MM.1S (cell line): ENCODE results near the gene SARS1.

Experiments
- DNase-seq: peaks from one replicate; pipeline ENCODE4 v3.0.0-alpha.2; 2015
- H2AFZ ChIP-seq: fragments of 300-600 bp; sonication (generic); 2 replicates; pipeline ENCODE4 v1.6.0; 2016; ENCODE audit warnings: antibody characterized with exemption, low read length
- H3F3A ChIP-seq: fragments of 300-600 bp; sonication (generic); 2 replicates; pipeline ENCODE4 v1.6.1; 2016; ENCODE audit warnings: mild to moderate bottlenecking, antibody characterized with exemption, low read length, moderate library complexity, mixed read lengths; ENCODE audit not compliant: insufficient read depth
- H3K27ac ChIP-seq: fragments of 300-600 bp; sonication (generic); 2 replicates; pipeline ENCODE4 v1.5.1; 2016; ENCODE audit warnings: mild to moderate bottlenecking, low read length
- H3K27me3 ChIP-seq: fragments of 300-600 bp; sonication (generic); replicated peaks from 2 replicates; pipeline ENCODE4 v1.6.0; 2016; ENCODE audit warnings: low read length; ENCODE audit not compliant: insufficient read depth
- H3K36me3 ChIP-seq: fragments of 300-600 bp; sonication (generic); replicated peaks from 2 replicates; pipeline ENCODE4 v1.6.1; 2016; ENCODE audit warnings: mild to moderate bottlenecking, low read length, mixed read lengths; ENCODE audit not compliant: insufficient read depth
- H3K4me1 ChIP-seq: fragments of 300-600 bp; sonication (generic); 2 replicates; pipeline ENCODE4 v1.6.1; 2016; ENCODE audit warnings: low read length, mixed read lengths
- H3K4me2 ChIP-seq: fragments of 300-600 bp; sonication (generic); 2 replicates; pipeline ENCODE4 v1.6.0; 2016; ENCODE audit warnings: low read depth, low read length
- H3K4me3 ChIP-seq: fragments of 300-600 bp; sonication (generic); 2 replicates; pipeline ENCODE4 v1.5.1; 2016; ENCODE audit warnings: low read length, mixed read lengths
- H3K79me2 ChIP-seq: fragments of 300-600 bp; sonication (generic); 2 replicates; pipeline ENCODE4 v1.6.1; 2016; ENCODE audit warnings: mixed run types, low read length, mixed read lengths
- H3K9ac ChIP-seq: fragments of 300-600 bp; sonication (generic); 2 replicates; pipeline ENCODE4 v1.6.1; 2016; ENCODE audit warnings: low read length, mixed read lengths
- H3K9me2 ChIP-seq: fragments of 300-600 bp; sonication (generic); replicated peaks from 2 replicates; pipeline ENCODE4 v1.6.1; 2016; ENCODE audit warnings: mild to moderate bottlenecking, low read length, mixed read lengths; ENCODE audit not compliant: insufficient read depth
- H3K9me3 ChIP-seq: fragments of 300-600 bp; sonication (generic); replicated peaks from 2 replicates; pipeline ENCODE4 v1.6.1; 2016; ENCODE audit warnings: mild to moderate bottlenecking, low read length, mixed read lengths; ENCODE audit not compliant: insufficient read depth
- H4K20me1 ChIP-seq: fragments of 300-600 bp; sonication (generic); 2 replicates; pipeline ENCODE4 v1.6.1; 2016; ENCODE audit warnings: mild to moderate bottlenecking, low read length, moderate library complexity, mixed read lengths; ENCODE audit not compliant: insufficient read depth
- EZH2 ChIP-seq: fragments of 300-600 bp; sonication (generic); optimal IDR thresholded peaks from 2 replicates; pipeline ENCODE3; 2017; ENCODE audit warnings: low read depth, mild to moderate bottlenecking, antibody characterized with exemption, low read length, mixed read lengths
- EZH2phosphoT487 ChIP-seq: fragments of 300-600 bp; sonication (generic); IDR thresholded peaks from 2 replicates; pipeline ENCODE4 v1.6.1; 2018; ENCODE audit warnings: antibody characterized with exemption, low read length
- TF ChIP-seq, protein P1 (sequence below): fragments of 300-600 bp; sonication (generic); IDR thresholded peaks from 2 replicates; pipeline ENCODE4 v1.5.1; 2016; ENCODE audit warnings: antibody characterized with exemption, low read length, mixed read lengths

Gene SARS1

DNA sequence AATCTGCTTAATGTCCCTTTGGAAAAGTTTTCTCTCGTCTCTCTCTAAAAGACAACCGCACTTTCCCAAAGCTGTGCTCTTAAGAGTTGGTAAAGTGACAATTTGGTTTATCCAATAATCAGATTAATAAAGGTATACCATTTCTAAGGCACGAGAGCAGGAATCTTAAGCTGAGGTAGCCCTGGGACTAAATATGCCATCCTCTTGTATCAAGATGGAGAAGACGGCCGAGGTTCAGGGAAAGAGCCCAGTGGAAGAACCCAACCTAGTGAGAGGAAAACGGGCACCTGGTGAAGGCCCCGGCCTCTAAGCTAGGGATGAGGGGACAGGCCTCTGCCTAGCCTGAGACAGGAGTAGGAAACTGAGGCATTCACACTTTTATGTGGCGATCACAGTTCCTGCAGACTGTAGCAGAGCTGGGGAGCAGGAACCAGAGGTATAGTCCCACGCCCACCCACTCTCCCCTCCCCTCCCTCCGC lies 334 bp upstream of the SARS1 start:
- no peak for DNase-seq
- Histone ChIP-seq H3K27me3 (no peaks in the 10 kb centered on the region), H3K4me3 (peak overlapping the region; percentile 80), H4K20me1 (no peaks in the 10 kb centered on the region), H3K9ac (no peak overlapping the region), H3K79me2 (peaks cover 42% of the 10 kb centered on the region), H3K27ac (no peak overlapping the region), H3K9me2 (no peaks in the 10 kb centered on the region), H3F3A (no peaks in the 10 kb centered on the region), H3K9me3 (no peaks in the 10 kb centered on the region), H2AFZ (peak overlapping the region; percentile 64), H3K4me1 (0 out of 2 replicates have a peak, but pooled peaks cover 5% of the 10 kb centered on the region), H3K36me3 (no peaks in the 10 kb centered on the region), H3K4me2 (peak overlapping the region; percentile 55)
- TF ChIP-seq EZH2phosphoT487, result no peak
- TF ChIP-seq, protein P1, sequence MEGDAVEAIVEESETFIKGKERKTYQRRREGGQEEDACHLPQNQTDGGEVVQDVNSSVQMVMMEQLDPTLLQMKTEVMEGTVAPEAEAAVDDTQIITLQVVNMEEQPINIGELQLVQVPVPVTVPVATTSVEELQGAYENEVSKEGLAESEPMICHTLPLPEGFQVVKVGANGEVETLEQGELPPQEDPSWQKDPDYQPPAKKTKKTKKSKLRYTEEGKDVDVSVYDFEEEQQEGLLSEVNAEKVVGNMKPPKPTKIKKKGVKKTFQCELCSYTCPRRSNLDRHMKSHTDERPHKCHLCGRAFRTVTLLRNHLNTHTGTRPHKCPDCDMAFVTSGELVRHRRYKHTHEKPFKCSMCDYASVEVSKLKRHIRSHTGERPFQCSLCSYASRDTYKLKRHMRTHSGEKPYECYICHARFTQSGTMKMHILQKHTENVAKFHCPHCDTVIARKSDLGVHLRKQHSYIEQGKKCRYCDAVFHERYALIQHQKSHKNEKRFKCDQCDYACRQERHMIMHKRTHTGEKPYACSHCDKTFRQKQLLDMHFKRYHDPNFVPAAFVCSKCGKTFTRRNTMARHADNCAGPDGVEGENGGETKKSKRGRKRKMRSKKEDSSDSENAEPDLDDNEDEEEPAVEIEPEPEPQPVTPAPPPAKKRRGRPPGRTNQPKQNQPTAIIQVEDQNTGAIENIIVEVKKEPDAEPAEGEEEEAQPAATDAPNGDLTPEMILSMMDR, result no peak
- no peak for TF ChIP-seq EZH2

DNA sequence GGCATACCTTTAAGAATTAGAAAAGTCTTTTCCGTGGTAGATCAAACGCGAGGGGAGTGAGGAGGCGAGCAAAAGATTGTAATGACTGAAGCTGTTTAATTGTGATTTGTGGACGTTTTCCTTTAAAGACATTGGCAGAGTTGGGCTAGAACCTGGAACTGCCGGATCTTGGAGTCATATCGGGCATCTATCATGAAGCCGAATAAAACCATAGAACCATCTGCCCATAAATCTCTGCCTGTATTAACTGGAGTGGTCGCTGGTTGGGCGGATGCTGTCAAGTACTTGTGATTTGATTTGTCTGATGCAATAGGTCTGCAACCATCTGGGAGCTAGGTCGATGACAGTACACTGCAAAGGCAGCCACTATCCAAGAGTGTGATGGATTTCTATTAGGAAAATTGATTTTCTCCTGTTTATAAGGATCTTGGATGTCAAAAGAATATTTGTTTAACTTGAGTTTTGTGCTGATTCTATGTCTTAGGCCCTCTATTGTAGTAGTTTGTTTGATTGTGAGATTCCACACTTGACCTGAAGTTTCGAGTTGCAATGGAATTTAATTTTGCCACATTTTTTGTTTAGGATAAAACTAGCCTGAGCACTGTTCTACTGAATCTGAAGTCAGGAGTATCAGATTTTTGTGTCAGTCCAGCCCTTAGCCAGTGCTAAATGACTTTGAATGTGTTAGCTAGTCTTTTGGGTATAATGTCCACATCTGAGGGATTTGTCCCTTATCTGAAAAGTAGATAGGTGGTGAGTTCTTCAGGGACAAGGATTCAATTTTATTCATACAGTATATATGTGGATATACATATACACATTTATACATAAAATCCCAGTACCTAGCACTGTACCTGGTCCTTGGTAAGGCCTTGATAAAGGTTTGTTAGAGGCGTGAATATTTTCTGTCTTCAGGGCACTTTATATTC lies 1.2 kb downstream of the SARS1 start:
- Histone ChIP-seq H3K79me2 (peaks cover 54% of the 10 kb centered on the region), H2AFZ (peak overlapping the region; percentile 64; the same call in 1 of the 2 replicates)

DNA sequence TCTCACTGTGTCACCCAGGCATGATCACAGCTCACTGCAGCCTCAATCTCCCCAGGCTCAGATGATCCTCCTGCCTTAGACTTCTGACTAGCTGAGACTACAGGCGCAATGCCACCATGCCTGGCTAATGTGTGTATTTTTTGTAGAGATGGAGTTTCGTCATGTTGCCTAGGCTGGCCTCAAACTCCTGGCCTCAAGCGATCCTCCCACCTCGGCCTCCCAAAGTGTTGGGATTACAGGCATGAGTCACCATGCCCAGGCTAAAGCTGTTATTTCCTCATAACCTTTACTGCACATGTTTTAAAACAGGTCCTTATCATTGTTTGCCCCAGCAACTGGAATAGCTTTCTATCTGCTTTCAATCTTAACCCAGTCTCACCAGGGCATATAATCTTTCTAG lies 2.9 kb downstream of the SARS1 start:
- Histone ChIP-seq H3K27ac (no peak overlapping the region), H4K20me1 (no peaks in the 10 kb centered on the region), H3K9me2 (no peaks in the 10 kb centered on the region), H3K4me2 (no peak overlapping the region), H3K9ac (no peak overlapping the region), H3F3A (no peaks in the 10 kb centered on the region), H3K4me1 (0 out of 2 replicates have a peak, but pooled peaks cover 5% of the 10 kb centered on the region), H3K27me3 (no peaks in the 10 kb centered on the region), H3K9me3 (no peaks in the 10 kb centered on the region), H3K36me3 (no peaks in the 10 kb centered on the region), H2AFZ (no peak overlapping the region), H3K79me2 (peaks cover 66% of the 10 kb centered on the region), H3K4me3 (no peak overlapping the region)
- DNase-seq, result no peak
- TF ChIP-seq EZH2phosphoT487, result no peak
- TF ChIP-seq, protein P1, result no peak
- TF ChIP-seq EZH2, result no peak

More for the DNA sequence above, 1.2 kb downstream of the SARS1 start:
- H3K27me3 ChIP-seq, result no peaks in the 10 kb centered on the region
- peak overlapping the region; percentile 67; the same call in 1 of the 2 replicates for H3K9ac ChIP-seq
- H4K20me1 ChIP-seq, result no peaks in the 10 kb centered on the region
- H3K36me3 ChIP-seq, result no peaks in the 10 kb centered on the region
- no peak for TF ChIP-seq EZH2phosphoT487
- no peak for TF ChIP-seq EZH2
- TF ChIP-seq, protein P1, result no peak
- no peaks in the 10 kb centered on the region for H3K9me3 ChIP-seq
- H3K27ac ChIP-seq, result peak overlapping the region; percentile 36; the same call in 1 of the 2 replicates
- peak overlapping the region; percentile 80 for H3K4me3 ChIP-seq
- 0 out of 2 replicates have a peak, but pooled peaks cover 5% of the 10 kb centered on the region for H3K4me1 ChIP-seq
- no peaks in the 10 kb centered on the region for H3K9me2 ChIP-seq
- no peak for DNase-seq
- H3F3A ChIP-seq, result no peaks in the 10 kb centered on the region
- peak overlapping the region; percentile 69 for H3K4me2 ChIP-seq
